Tibial nerve (tissue), 3 donors: Measurements from ENCODE around the gene OXCT1.

Source experiments
- EP300 ChIP-seq, 2 donors: sonication (generic); formaldehyde crosslinking; IDR thresholded peaks; one replicate each; pipeline ENCODE4 v1.6.1; 2017; ENCODE audit warnings: antibody characterized with exemption in 2 of 2, mild to moderate bottlenecking in 1 of 2
- POLR2A ChIP-seq, 2 donors: fragments of 450-650 bp; IDR thresholded peaks; one replicate each; pipeline ENCODE4 v1.6.1; 2017; ENCODE audit warnings: antibody characterized with exemption in 2 of 2, mild to moderate bottlenecking in 2 of 2, moderate library complexity in 2 of 2

- TF ChIP-seq POLR2A (IDR thresholded peaks at IDR 0.05) (no peak), EP300 (IDR thresholded peaks at IDR 0.05) (no peak)
Measured at GRCh38 chr5:41751867-41752266, 118.4 kb downstream of the OXCT1 start.
